MM.1S (cell line): ENCODE results near the gene TRAF6.

Source experiments
- DNase-seq: peaks from one replicate; pipeline ENCODE4 v3.0.0-alpha.2; 2015
- H2AFZ ChIP-seq: fragments of 300-600 bp; sonication (generic); 2 replicates; pipeline ENCODE4 v1.6.0; 2016; ENCODE audit warnings: antibody characterized with exemption, low read length
- H3F3A ChIP-seq: fragments of 300-600 bp; sonication (generic); 2 replicates; pipeline ENCODE4 v1.6.1; 2016; ENCODE audit warnings: mild to moderate bottlenecking, antibody characterized with exemption, low read length, moderate library complexity, mixed read lengths; ENCODE audit not compliant: insufficient read depth
- H3K27ac ChIP-seq: fragments of 300-600 bp; sonication (generic); 2 replicates; pipeline ENCODE4 v1.5.1; 2016; ENCODE audit warnings: mild to moderate bottlenecking, low read length
- H3K27me3 ChIP-seq: fragments of 300-600 bp; sonication (generic); replicated peaks from 2 replicates; pipeline ENCODE4 v1.6.0; 2016; ENCODE audit warnings: low read length; ENCODE audit not compliant: insufficient read depth
- H3K36me3 ChIP-seq: fragments of 300-600 bp; sonication (generic); replicated peaks from 2 replicates; pipeline ENCODE4 v1.6.1; 2016; ENCODE audit warnings: mild to moderate bottlenecking, low read length, mixed read lengths; ENCODE audit not compliant: insufficient read depth
- H3K4me1 ChIP-seq: fragments of 300-600 bp; sonication (generic); 2 replicates; pipeline ENCODE4 v1.6.1; 2016; ENCODE audit warnings: low read length, mixed read lengths
- H3K4me2 ChIP-seq: fragments of 300-600 bp; sonication (generic); 2 replicates; pipeline ENCODE4 v1.6.0; 2016; ENCODE audit warnings: low read depth, low read length
- H3K4me3 ChIP-seq: fragments of 300-600 bp; sonication (generic); 2 replicates; pipeline ENCODE4 v1.5.1; 2016; ENCODE audit warnings: low read length, mixed read lengths
- H3K79me2 ChIP-seq: fragments of 300-600 bp; sonication (generic); 2 replicates; pipeline ENCODE4 v1.6.1; 2016; ENCODE audit warnings: mixed run types, low read length, mixed read lengths
- H3K9ac ChIP-seq: fragments of 300-600 bp; sonication (generic); 2 replicates; pipeline ENCODE4 v1.6.1; 2016; ENCODE audit warnings: low read length, mixed read lengths
- H3K9me2 ChIP-seq: fragments of 300-600 bp; sonication (generic); replicated peaks from 2 replicates; pipeline ENCODE4 v1.6.1; 2016; ENCODE audit warnings: mild to moderate bottlenecking, low read length, mixed read lengths; ENCODE audit not compliant: insufficient read depth
- H3K9me3 ChIP-seq: fragments of 300-600 bp; sonication (generic); replicated peaks from 2 replicates; pipeline ENCODE4 v1.6.1; 2016; ENCODE audit warnings: mild to moderate bottlenecking, low read length, mixed read lengths; ENCODE audit not compliant: insufficient read depth
- H4K20me1 ChIP-seq: fragments of 300-600 bp; sonication (generic); 2 replicates; pipeline ENCODE4 v1.6.1; 2016; ENCODE audit warnings: mild to moderate bottlenecking, low read length, moderate library complexity, mixed read lengths; ENCODE audit not compliant: insufficient read depth
- CTCF ChIP-seq: fragments of 300-600 bp; sonication (generic); IDR thresholded peaks from 2 replicates; pipeline ENCODE4 v1.5.1; 2016; ENCODE audit warnings: antibody characterized with exemption, low read length, mixed read lengths
- EZH2 ChIP-seq: fragments of 300-600 bp; sonication (generic); optimal IDR thresholded peaks from 2 replicates; pipeline ENCODE3; 2017; ENCODE audit warnings: low read depth, mild to moderate bottlenecking, antibody characterized with exemption, low read length, mixed read lengths
- EZH2phosphoT487 ChIP-seq: fragments of 300-600 bp; sonication (generic); IDR thresholded peaks from 2 replicates; pipeline ENCODE4 v1.6.1; 2018; ENCODE audit warnings: antibody characterized with exemption, low read length

The TRAF6 gene

GRCh38 chr11:36500315-36500721, 9.8 kb downstream of the TRAF6 start:
- Histone ChIP-seq H4K20me1 (no peaks in the 10 kb centered on the region), H3K36me3 (no peaks in the 10 kb centered on the region; the same call in 1 of the 2 replicates), H3K79me2 (peaks cover 42% of the 10 kb centered on the region), H3K4me1 (peaks cover 28% of the 10 kb centered on the region), H3K4me2 (peak overlapping the region; percentile 51; the same call in 1 of the 2 replicates), H3K9me2 (no peaks in the 10 kb centered on the region), H3K9me3 (no peaks in the 10 kb centered on the region), H2AFZ (no peak overlapping the region), H3K27ac (peak overlapping the region; percentile 41; the same call in 1 of the 2 replicates), H3K27me3 (no peaks in the 10 kb centered on the region), H3F3A (peaks cover 16% of the 10 kb centered on the region), H3K9ac (no peak overlapping the region), H3K4me3 (no peak overlapping the region)
- peak; percentile 63 for DNase-seq
- TF ChIP-seq EZH2phosphoT487 (no peak), CTCF (no peak), EZH2 (no peak)

- no peak for TF ChIP-seq EZH2phosphoT487
- TF ChIP-seq CTCF: no peak
- no peak for TF ChIP-seq EZH2
- peak overlapping the region; percentile 22; the same call in 1 of the 2 replicates for H3K27ac ChIP-seq
- peaks cover 28% of the 10 kb centered on the region for H3K4me1 ChIP-seq
- H3F3A ChIP-seq: peaks cover 16% of the 10 kb centered on the region
- peak overlapping the region; percentile 51 for H3K4me2 ChIP-seq
- no peaks in the 10 kb centered on the region for H3K9me2 ChIP-seq
- H3K4me3 ChIP-seq: peak overlapping the region; percentile 13; the same call in 1 of the 2 replicates
- peak; percentile 27 for DNase-seq
- H3K9ac ChIP-seq: no peak overlapping the region
- H2AFZ ChIP-seq: no peak overlapping the region
- no peaks in the 10 kb centered on the region; the same call in 1 of the 2 replicates for H3K36me3 ChIP-seq
- H3K9me3 ChIP-seq: no peaks in the 10 kb centered on the region
- H4K20me1 ChIP-seq: no peaks in the 10 kb centered on the region
- H3K79me2 ChIP-seq: peaks cover 32% of the 10 kb centered on the region
- no peaks in the 10 kb centered on the region for H3K27me3 ChIP-seq
These were observed 10.8 kb downstream of the TRAF6 start for GRCh38 chr11:36499315-36499714.

- no peak overlapping the region for H2AFZ ChIP-seq
- H3K36me3 ChIP-seq: no peaks in the 10 kb centered on the region; the same call in 1 of the 2 replicates
- H3K9me2 ChIP-seq: no peaks in the 10 kb centered on the region
- H3K9ac ChIP-seq: no peak overlapping the region
- peak overlapping the region; percentile 22; the same call in 1 of the 2 replicates for H3K27ac ChIP-seq
- H3F3A ChIP-seq: peaks cover 16% of the 10 kb centered on the region
- H3K79me2 ChIP-seq: peaks cover 26% of the 10 kb centered on the region
- no peak overlapping the region for H3K4me3 ChIP-seq
- H3K27me3 ChIP-seq: no peaks in the 10 kb centered on the region
- DNase-seq: no peak
- TF ChIP-seq EZH2: no peak
- TF ChIP-seq CTCF: no peak
- TF ChIP-seq EZH2phosphoT487: no peak
- no peaks in the 10 kb centered on the region for H3K9me3 ChIP-seq
- H3K4me1 ChIP-seq: peaks cover 28% of the 10 kb centered on the region
- H3K4me2 ChIP-seq: peak overlapping the region; percentile 51; the same call in 1 of the 2 replicates
- H4K20me1 ChIP-seq: no peaks in the 10 kb centered on the region
These were observed 11.4 kb downstream of the TRAF6 start for GRCh38 chr11:36498721-36499120.
